GM12875 (cell line): ENCODE measurements around the gene GBE1.

Source experiments
- H3K4me3 ChIP-seq: one replicate; pipeline ENCODE4 v1.5.1; 2011; ENCODE audit warnings: low read depth, low read length, control low read depth
- TF ChIP-seq, protein P1 (sequence below): IDR thresholded peaks from 2 replicates; pipeline ENCODE4 v1.5.1; 2011; ENCODE audit warnings: low read depth, mild to moderate bottlenecking, control low read depth, inconsistent platforms, low read length, moderate library complexity, borderline replicate concordance; ENCODE audit not compliant: insufficient read depth

Gene GBE1

GRCh38 chr3:81549831-81550230 is 211.6 kb downstream of the GBE1 start:
- no peak overlapping the region for H3K4me3 ChIP-seq
- TF ChIP-seq, protein P1, sequence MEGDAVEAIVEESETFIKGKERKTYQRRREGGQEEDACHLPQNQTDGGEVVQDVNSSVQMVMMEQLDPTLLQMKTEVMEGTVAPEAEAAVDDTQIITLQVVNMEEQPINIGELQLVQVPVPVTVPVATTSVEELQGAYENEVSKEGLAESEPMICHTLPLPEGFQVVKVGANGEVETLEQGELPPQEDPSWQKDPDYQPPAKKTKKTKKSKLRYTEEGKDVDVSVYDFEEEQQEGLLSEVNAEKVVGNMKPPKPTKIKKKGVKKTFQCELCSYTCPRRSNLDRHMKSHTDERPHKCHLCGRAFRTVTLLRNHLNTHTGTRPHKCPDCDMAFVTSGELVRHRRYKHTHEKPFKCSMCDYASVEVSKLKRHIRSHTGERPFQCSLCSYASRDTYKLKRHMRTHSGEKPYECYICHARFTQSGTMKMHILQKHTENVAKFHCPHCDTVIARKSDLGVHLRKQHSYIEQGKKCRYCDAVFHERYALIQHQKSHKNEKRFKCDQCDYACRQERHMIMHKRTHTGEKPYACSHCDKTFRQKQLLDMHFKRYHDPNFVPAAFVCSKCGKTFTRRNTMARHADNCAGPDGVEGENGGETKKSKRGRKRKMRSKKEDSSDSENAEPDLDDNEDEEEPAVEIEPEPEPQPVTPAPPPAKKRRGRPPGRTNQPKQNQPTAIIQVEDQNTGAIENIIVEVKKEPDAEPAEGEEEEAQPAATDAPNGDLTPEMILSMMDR = no peak

GRCh38 chr3:81549388-81549787 is 212.1 kb downstream of the GBE1 start:
- TF ChIP-seq, protein P1 = no peak
- H3K4me3 ChIP-seq = no peak overlapping the region

- H3K4me3 ChIP-seq = no peak overlapping the region
- TF ChIP-seq, protein P1 = no peak
Measured at GRCh38 chr3:81545572-81545971, 215.9 kb downstream of the GBE1 start.

- H3K4me3 ChIP-seq = no peak overlapping the region
- TF ChIP-seq, protein P1 = no peak
Measured at GRCh38 chr3:81544385-81544784, 217.1 kb downstream of the GBE1 start.

DNA sequence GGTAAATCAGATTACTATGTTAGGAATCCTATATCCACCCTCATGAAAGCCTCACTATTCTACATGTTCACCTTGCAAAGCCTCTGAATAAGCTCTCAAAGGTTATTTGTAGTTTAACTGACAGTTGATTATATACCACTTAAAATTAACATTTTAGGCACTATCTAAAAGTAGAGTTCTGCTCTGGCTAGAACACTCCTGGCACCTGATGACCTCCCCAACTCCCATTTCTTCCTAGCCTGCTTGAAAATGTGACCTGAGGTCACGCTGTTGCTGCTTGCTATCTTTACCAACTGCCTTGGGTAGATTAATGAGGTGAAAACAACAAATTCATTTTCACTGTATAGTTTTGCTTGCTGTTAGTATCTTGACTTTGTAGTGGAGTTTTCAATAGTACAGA is 220.7 kb downstream of the GBE1 start:
- no peak overlapping the region for H3K4me3 ChIP-seq
- TF ChIP-seq, protein P1 = no peak

GRCh38 chr3:81531846-81532245 is 229.6 kb downstream of the GBE1 start:
- TF ChIP-seq, protein P1 = no peak

DNA sequence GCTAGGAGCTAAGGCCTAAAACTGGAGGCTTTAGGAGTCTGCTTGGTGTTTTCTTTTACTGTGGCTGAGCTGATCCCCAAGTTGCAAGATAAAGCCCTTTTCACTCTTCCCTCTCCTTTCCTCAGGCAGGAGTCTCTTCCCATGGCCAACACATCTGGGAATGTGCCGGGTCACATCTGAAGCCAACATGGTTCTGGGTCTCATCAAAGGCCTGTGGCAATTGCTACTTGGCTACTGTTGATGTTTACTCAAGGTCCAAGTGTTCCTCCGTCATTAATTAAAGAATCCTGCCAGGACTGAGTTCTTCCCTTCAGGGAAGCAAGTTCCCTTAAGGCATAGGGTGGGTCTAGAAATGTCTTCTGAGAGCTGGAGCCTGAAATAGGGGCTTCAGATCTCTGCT is 230.2 kb downstream of the GBE1 start:
- no peak overlapping the region for H3K4me3 ChIP-seq
- TF ChIP-seq, protein P1 = no peak

More at GRCh38 chr3:81531846-81532245, 229.6 kb downstream of the GBE1 start:
- H3K4me3 ChIP-seq = no peak overlapping the region
